NCI-H2227 (cell line): Measurements from ENCODE around the gene CD52.
"Not testable (repeated sequence)": the region's sequence is repeated elsewhere in the genome, so short reads cannot be mapped to it uniquely, and the experiment has no call there.

Experiments
- DNase-seq: peaks from one replicate; lab custom pipeline; 2025; ENCODE audit not compliant: unreplicated experiment; lab: John Stamatoyannopoulos, UW

Gene CD52

DNA sequence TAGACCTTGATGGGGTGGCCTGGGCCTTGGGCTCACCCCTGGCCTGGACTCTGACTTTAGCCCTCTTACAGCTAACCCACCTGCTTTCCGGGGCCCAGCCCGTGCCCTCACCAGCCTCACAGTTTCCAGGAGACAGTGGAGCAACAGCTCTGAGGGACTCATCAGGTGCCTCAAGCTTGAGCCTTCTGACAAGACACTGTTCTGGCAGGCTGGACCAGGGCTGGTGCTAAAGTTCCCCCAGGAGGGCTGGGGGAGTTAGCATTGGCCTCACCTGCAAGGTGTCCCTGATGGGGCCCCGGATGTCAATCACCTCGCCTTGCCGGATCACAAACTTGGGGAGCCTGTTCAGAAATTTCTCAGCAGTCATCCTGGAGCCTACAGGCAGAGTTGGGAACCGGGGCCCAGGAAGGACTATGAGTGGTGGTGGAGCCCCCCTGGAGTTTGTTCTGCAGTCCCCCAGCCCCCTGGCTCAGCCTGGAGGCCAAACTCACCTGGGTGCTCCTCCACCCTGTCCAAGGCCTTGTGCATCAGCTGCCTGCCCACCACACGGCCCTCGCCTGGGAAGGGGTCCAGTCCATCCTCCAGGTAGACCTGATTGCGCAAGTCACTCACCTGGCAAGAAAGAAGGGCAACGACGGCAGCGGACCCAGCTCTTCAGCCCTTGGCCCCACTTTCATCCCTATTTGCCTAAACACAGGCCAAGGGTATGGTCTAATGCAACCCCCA lies 33.7 kb upstream of the CD52 start:
- DNase-seq: no peak

DNA sequence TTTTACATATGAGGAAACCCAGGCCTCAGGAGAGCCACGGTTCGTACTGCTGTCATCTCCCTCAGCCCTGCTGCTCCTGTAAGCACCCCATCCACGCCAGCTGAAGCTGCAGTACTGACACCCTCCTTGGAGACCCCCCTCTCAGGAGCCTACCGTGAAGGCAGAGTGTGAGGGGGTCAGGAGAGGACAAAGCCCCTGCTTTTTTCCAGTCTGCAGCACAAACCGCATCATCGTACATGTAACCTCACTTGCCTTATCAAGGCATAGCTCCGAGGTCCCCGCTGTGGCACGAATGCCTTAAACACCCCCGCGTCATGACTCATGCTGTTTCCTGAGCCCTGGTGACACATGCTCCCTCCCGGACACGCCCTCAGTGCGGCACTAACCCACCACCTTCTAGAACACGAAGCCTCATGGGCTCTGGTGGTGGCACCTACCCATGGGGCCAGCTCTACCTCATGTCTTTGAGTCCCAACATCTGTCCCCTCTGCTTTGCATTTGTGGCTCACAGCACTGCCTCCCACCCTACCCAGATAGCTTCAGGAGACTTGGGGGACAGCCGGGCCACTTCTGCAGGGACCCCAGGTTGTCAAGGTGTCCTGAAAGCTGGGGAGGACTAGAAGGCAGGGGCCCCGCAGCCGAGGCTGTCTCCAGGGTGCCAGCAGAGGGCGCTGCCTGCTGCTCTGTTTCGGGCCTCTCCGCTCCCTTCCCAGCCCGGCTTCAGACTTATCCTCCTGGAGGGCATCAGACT lies 33.0 kb upstream of the CD52 start:
- peak; percentile 69 for DNase-seq

GRCh38 chr1:26285366-26286063 lies 32.2 kb upstream of the CD52 start:
- DNase-seq: peak; percentile 54

DNA sequence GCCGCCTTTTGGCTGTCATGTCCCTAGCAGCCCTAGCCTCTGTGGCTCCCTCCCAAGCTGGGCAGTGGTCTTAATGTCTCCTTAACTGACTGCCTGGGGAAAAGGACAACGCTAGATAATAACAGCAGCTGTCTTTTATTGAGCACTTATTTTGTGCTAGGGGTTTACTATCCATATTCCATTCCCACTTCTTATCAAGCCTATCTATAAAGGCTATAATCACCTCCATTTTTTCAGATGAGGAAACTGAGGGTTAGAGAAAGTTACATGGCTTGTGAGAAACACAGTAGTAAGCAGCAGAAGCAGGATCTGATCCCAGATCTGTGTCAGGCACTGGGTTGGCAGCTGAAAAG lies 31.7 kb upstream of the CD52 start:
- no peak for DNase-seq

- DNase-seq: no peak
These were observed 30.6 kb upstream of the CD52 start for GRCh38 chr1:26287033-26287711.

DNA sequence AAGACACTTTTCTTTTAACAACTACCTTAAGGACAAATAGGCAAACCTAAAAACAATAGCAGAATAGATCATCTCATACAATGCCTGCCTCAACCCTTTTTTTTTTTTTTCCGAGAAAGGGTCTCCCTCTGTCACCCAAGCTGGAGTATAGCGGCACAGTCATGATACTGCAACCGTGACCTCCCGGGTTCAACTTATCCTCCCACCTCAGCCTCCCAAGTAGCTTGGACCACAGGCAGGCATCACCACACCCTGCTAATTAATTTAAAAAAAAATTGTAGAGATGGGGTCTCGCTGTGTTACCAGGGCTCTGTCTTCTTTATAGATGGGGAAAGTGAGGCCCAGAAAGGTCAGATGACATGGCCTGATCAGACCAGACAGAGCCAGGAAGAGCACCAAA lies 29.9 kb upstream of the CD52 start:
- DNase-seq: no peak

GRCh38 chr1:26288311-26288941 lies 29.3 kb upstream of the CD52 start:
- no peak for DNase-seq

DNA sequence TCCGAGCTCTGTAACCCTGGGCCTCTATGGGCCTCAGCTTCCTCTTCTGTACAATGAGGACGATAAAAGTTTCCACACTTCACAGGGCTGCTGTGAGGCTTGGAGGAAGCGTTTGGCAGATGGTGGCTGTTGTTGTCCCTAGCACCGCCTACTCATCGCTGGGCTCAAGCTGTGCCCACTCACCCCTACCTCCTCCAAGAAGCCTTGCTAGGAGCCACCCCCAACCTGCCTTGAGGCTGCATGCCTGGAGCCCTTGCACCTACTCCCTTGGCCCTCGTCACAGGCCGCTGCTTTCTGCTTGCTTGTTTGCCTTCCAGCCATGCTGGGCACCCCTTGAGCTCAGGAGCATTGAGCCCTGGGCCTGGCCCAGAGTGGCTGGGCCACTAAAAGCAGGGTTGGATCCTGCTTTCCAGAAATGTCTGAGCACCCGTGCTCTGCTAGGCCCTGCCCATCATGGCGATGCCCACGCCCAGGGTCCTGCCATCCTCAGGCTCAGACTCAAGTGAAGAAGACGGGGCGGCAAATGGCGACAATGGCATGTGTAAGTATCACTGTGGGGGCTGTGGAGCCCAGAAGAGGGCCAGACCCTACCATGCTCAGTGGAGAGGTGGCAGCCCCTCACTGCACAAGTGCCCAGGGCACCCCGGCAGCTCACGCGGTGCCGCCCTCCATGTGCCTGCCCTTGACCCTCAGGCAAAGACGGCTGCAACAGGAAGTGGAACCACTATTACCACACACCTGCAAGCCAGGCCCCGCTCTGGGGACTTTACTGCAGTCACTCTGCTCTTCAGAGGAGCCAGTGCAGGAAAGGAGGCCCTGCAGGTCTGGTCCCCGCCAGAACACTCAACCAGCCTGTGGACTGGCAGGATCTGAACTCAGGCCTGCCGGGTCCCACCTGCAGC lies 28.3 kb upstream of the CD52 start:
- no peak for DNase-seq

GRCh38 chr1:26290122-26290881 lies 27.5 kb upstream of the CD52 start:
- no peak for DNase-seq

- DNase-seq: no peak
These were observed 26.9 kb upstream of the CD52 start for GRCh38 chr1:26290882-26291261.

GRCh38 chr1:26291433-26291832 lies 26.3 kb upstream of the CD52 start:
- no peak for DNase-seq

DNA sequence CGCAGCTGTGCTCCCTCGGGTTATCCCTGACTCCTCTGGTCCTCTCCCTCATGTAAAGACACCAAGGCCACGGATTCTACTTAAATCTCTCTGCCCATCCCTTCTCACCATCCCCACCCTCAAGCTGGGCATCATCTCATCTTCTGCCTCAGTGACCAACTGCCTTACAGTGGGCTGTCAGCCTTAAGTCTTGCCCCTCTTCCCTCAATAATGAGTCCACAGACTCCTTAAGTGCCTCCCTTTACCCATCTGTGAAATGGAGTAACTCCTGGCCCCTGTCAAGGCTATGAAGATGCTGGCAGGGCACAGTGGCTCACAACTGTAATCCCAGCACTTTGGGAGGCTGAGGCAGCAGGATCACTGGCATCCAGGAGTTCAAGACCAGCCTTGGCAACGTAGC lies 25.8 kb upstream of the CD52 start:
- no peak for DNase-seq

- not testable (repeated sequence) for DNase-seq
These were observed 25.0 kb upstream of the CD52 start for GRCh38 chr1:26292735-26293134.

- DNase-seq: no peak
These were observed 23.8 kb upstream of the CD52 start for GRCh38 chr1:26293911-26294463.

DNA sequence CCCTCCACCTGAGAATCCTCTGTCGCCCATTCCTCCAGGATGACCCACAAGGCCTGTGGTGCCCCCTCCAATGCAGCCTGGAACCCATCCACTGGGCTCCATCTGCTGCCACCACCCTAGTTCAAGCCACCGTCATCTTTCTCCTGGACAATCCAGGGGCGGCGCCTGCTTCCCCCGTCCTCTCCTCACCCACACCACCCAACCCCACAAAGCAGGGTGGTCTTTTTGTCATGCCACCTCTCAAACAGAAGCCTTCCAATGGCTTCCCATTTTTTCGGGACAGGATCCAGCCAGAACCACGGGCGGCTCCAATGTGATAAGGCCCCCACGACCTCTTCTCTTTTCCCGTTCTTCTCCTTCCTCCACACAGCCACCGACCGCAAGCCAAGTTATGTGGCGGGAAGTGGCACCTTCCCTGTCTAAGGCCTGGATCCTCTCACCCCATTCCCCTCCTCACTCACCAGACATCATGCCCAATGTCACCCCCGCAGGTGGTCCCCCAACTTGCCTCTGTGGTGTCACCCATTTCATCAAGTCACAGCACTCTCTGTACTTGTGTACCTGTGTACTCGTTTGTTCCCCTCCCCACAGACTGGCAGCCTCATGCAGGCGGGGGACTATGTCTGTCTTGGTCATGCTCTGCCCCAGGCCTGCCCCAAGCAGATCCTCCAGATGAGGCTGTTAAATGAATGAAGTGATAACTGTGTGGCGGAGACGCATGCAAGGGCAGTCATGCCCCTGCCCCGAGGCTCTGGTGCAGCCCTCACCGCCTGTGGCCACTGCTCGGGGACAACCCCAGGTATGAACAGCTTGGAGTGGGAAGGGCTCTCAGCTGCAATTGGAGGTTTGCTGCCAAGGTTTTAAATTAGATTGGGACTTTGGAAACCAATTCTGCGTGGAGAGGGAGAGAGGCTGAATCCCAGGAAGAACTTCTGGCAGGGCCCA lies 22.3 kb upstream of the CD52 start:
- no peak for DNase-seq

GRCh38 chr1:26296340-26297056 lies 21.3 kb upstream of the CD52 start:
- no peak for DNase-seq

- DNase-seq: no peak
These were observed 20.5 kb upstream of the CD52 start for GRCh38 chr1:26297057-26297790.
